Esophagus muscularis mucosa (tissue), 3 donors: ENCODE results near the gene RGS16.

Source experiments
- POLR2A ChIP-seq: fragments of 450-650 bp; IDR thresholded peaks from one replicate; pipeline ENCODE4 v1.6.1; 2017; ENCODE audit warnings: antibody characterized with exemption, moderate library complexity, mild to moderate bottlenecking, low read depth
- TF ChIP-seq, protein P1 (sequence below), 3 experiments: fragments of 200-600 bp in 2 of 3; fragments of 450-650 bp in 1 of 3; sonication (generic) in 2 of 3; IDR thresholded peaks; one replicate each; pipeline ENCODE4 v1.5.1; 2017 to 2019; ENCODE audit warnings: antibody characterized with exemption in 3 of 3, mild to moderate bottlenecking in 2 of 3, moderate library complexity in 1 of 3

DNA sequence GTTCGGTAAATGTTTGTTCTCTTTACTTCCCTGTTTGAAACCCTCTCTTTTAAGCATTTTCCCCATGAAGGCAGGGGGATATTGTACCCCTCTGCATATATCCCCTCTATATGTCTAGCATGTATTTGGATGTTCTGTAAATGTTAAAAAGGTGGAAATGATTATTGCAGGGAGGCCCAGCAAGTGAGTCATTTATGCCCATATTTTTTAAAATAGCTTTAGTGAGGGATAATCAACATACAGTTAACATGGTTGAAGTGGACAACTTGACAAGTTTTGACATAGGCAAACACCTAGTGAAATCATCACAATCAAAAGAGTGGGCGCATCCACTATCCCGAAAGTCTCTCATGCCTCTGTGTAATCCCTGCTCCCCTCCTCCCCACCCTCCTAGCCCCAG, 20.8 kb upstream of the RGS16 start:
- TF ChIP-seq, protein P1, sequence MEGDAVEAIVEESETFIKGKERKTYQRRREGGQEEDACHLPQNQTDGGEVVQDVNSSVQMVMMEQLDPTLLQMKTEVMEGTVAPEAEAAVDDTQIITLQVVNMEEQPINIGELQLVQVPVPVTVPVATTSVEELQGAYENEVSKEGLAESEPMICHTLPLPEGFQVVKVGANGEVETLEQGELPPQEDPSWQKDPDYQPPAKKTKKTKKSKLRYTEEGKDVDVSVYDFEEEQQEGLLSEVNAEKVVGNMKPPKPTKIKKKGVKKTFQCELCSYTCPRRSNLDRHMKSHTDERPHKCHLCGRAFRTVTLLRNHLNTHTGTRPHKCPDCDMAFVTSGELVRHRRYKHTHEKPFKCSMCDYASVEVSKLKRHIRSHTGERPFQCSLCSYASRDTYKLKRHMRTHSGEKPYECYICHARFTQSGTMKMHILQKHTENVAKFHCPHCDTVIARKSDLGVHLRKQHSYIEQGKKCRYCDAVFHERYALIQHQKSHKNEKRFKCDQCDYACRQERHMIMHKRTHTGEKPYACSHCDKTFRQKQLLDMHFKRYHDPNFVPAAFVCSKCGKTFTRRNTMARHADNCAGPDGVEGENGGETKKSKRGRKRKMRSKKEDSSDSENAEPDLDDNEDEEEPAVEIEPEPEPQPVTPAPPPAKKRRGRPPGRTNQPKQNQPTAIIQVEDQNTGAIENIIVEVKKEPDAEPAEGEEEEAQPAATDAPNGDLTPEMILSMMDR (IDR thresholded peaks at IDR 0.05) = no peak
- TF ChIP-seq POLR2A = no peak
